ENCODE data around the gene COG7. TPM values are rescaled to one million over a fixed set of nuclear protein-coding genes. Genes with fewer than 3 reads are reported as not detected.

Gene COG7
- total RNA-seq, 1 donor from 2014 or later, result 24.0 TPM

GRCh38 chr16:23434380-23434779, 18.6 kb downstream of the COG7 start:
- no peaks in the 10 kb centered on the region for H3K27me3 Mint-ChIP-seq
- peaks cover 4% of the 10 kb centered on the region for H3K4me1 Mint-ChIP-seq (ENCODE audit: unreplicated experiment)
- peaks cover 20% of the 10 kb centered on the region for H3K36me3 Mint-ChIP-seq
- TF ChIP-seq, protein P1, sequence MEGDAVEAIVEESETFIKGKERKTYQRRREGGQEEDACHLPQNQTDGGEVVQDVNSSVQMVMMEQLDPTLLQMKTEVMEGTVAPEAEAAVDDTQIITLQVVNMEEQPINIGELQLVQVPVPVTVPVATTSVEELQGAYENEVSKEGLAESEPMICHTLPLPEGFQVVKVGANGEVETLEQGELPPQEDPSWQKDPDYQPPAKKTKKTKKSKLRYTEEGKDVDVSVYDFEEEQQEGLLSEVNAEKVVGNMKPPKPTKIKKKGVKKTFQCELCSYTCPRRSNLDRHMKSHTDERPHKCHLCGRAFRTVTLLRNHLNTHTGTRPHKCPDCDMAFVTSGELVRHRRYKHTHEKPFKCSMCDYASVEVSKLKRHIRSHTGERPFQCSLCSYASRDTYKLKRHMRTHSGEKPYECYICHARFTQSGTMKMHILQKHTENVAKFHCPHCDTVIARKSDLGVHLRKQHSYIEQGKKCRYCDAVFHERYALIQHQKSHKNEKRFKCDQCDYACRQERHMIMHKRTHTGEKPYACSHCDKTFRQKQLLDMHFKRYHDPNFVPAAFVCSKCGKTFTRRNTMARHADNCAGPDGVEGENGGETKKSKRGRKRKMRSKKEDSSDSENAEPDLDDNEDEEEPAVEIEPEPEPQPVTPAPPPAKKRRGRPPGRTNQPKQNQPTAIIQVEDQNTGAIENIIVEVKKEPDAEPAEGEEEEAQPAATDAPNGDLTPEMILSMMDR (conservative IDR thresholded peaks at IDR 0.05), result peak; percentile 95
- no peak overlapping the region for H3K27ac Mint-ChIP-seq
- no peak for DNase-seq (ENCODE audit: extremely low spot score, unreplicated experiment)
- no peaks in the 10 kb centered on the region for H3K9me3 Mint-ChIP-seq
- no peak overlapping the region for H3K4me3 Mint-ChIP-seq

GRCh38 chr16:23433261-23433920, 19.6 kb downstream of the COG7 start:
- Mint-ChIP-seq H3K4me1 (ENCODE audit: unreplicated experiment) (peaks cover 4% of the 10 kb centered on the region), H3K27ac (no peak overlapping the region), H3K4me3 (no peak overlapping the region), H3K9me3 (no peaks in the 10 kb centered on the region), H3K36me3 (peaks cover 16% of the 10 kb centered on the region), H3K27me3 (no peaks in the 10 kb centered on the region)
- TF ChIP-seq, protein P1 (conservative IDR thresholded peaks at IDR 0.05), result no peak
- no peak for DNase-seq (ENCODE audit: extremely low spot score, unreplicated experiment)

DNA sequence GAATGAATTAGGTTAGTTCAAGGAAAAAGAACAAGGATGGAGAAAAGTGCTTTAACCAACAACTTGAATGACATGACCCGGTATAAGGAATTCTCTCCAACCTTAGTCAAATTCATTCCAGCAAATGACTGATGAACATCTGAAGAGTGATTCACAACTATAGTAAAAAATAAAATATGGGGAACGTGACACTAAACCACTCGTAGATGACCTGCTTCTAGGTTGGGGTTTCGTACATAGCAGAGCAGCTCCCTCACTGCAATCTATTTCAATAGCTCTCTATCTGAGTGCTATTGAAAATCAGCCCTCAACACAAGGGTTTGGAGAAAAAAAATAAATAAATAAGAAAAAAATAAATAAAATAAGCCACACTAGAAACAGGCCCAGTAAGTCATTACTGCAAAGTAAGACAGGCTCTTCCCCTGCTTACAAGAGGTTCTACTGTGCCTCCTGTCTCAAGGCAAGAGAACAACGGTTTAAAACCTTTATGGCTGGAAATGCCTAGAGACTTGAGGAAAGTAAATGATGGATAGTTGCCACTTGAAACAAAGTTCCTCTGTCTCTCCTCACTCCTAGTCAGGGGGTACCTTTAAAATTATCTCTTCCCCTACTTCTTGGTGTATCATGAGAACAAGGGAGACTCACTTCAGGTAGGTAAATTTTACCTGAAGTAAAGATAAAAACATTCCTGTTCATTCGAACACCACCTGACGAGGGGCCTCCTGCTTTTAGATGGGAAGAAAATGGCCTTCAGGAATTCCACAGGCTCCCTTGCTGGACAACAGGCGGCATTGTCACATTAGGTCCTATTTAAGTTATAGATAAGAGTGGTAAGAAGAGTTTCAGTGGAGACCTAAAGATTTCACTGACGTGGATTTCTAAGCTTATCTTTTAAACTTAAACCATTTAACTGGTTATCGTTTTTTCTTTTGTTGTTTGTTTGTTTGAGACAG, 20.5 kb downstream of the COG7 start:
- H3K4me1 Mint-ChIP-seq (ENCODE audit: unreplicated experiment), result peaks cover 4% of the 10 kb centered on the region

DNA sequence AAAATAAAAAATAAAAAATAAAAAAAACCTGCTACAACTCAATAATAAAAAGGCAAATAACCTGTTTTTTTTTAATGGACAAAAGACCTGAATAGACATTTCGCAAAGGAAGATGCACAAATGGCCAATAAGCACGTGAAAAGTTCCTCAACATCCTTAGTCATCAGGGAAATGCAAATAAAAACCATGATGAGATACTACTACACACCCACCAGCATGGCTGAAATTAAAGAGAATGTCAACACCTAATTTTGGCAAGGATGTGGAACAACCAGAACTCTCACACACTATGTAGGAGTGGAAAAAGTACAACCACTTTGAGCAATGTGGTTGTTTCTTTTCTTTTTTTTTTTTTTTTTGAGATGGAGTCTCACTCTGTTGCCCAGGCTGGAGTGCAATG, 24.6 kb downstream of the COG7 start:
- Mint-ChIP-seq H3K27ac (no peak overlapping the region), H3K9me3 (no peaks in the 10 kb centered on the region), H3K4me1 (ENCODE audit: unreplicated experiment) (no peaks in the 10 kb centered on the region), H3K27me3 (no peaks in the 10 kb centered on the region), H3K36me3 (peaks cover 16% of the 10 kb centered on the region), H3K4me3 (no peak overlapping the region)
- TF ChIP-seq, protein P1 (conservative IDR thresholded peaks at IDR 0.05), result no peak
- no peak for DNase-seq (ENCODE audit: extremely low spot score, unreplicated experiment)

More for the DNA sequence above, 20.5 kb downstream of the COG7 start:
- H3K27me3 Mint-ChIP-seq, result no peaks in the 10 kb centered on the region
- no peak overlapping the region for H3K27ac Mint-ChIP-seq
- H3K36me3 Mint-ChIP-seq, result peaks cover 18% of the 10 kb centered on the region
- TF ChIP-seq, protein P1 (conservative IDR thresholded peaks at IDR 0.05), result no peak
- H3K9me3 Mint-ChIP-seq, result no peaks in the 10 kb centered on the region
- no peak for DNase-seq (ENCODE audit: extremely low spot score, unreplicated experiment)
- H3K4me3 Mint-ChIP-seq, result no peak overlapping the region

DNA sequence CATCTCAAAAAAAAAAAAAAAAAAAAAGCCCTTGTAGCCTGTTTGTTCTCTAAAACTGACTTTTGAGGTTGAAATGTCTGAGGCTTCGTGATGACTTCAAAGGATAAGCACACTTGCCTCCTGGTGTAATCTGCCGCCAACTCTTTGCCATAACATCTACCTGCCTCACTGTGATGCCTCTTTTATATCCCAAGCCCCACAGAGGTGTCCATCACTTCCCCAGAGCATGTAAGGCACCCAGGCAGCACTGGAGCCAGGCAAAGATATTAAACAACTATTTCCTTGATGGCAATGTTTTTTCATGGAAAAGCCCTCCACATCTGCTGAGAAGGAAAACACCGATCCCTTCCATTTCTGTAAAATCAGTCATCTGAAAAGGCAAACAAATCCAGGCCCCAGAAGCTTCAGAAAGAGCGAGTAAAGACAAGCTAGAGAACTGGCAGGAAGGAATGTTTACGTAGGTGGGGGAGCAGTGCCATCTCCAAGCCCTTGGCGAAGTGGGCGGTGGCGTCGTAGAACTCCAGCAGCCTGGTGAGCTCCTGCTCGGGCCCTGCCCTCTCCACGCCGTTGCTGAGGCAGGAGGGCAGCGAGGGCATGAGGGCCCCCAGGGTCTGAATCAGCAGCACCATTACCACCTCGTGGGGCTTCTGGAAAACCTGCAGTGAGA, 28.6 kb downstream of the COG7 start:
- TF ChIP-seq, protein P1 (conservative IDR thresholded peaks at IDR 0.05), result no peak
- peaks cover 13% of the 10 kb centered on the region for H3K36me3 Mint-ChIP-seq
- no peaks in the 10 kb centered on the region for H3K4me1 Mint-ChIP-seq (ENCODE audit: unreplicated experiment)
- no peaks in the 10 kb centered on the region for H3K27me3 Mint-ChIP-seq
- H3K9me3 Mint-ChIP-seq, result no peaks in the 10 kb centered on the region
- H3K4me3 Mint-ChIP-seq, result no peak overlapping the region
- H3K27ac Mint-ChIP-seq, result no peak overlapping the region
- DNase-seq (ENCODE audit: extremely low spot score, unreplicated experiment), result no peak

All from type B pancreatic cell (in vitro differentiated cells).